ENCODE results near the gene KRT39. TPM values are rescaled to one million over a fixed set of nuclear protein-coding genes. Genes with fewer than 3 reads are reported as not detected.

Gene KRT39
- total RNA-seq, 1 experiment from 2014 or later = not detected

GRCh38 chr17:40986920-40987319 lies 20.2 kb upstream of the KRT39 start:
- TF ChIP-seq REST (IDR thresholded peaks at IDR 0.05; ENCODE audit: insufficient read depth in 1 of 2, low read depth in 2 of 2, low read length in 1 of 2) (no peak), CTCF (IDR thresholded peaks at IDR 0.05) (no peak), POLR2AphosphoS5 (IDR thresholded peaks at IDR 0.05; ENCODE audit: low read depth, low read length) (no peak), TCF7L2 (IDR thresholded peaks at IDR 0.05; ENCODE audit: low read depth, low read length) (no peak), SIN3A (IDR thresholded peaks at IDR 0.05; ENCODE audit: borderline replicate concordance, insufficient read depth, low read depth, low read length) (no peak)
- H3K4me1 ChIP-seq (ENCODE audit: control insufficient read depth, insufficient read depth, low read length) = no peaks in the 10 kb centered on the region
- ChIA-PET POLR2A (no interaction called here), CTCF (no interaction called here)
- no TSS peak for BruUV-seq (replicated peaks)
- in situ Hi-C loops (cut with HindIII; ENCODE audit: low pct_unique_long_range_greater_than_20kb, low sequenced_read_pairs) (no loop called here), intact Hi-C loops (cut with micrococcal nuclease; ENCODE audit: unreplicated experiment) (no loop called here)
- no peak overlapping the region for H3K27ac ChIP-seq (ENCODE audit: low read length)
- no peaks in the 10 kb centered on the region for H3K36me3 ChIP-seq (ENCODE audit: control insufficient read depth, insufficient read depth, low read length)
- no peak overlapping the region for H3K4me3 ChIP-seq (ENCODE audit: low read depth in 2 of 2, low read length in 2 of 2)
- DNase-seq (ENCODE audit: low read depth, low spot score) = no peak
- H3K9me3 ChIP-seq (ENCODE audit: control insufficient read depth, insufficient read depth, low read depth, low read length) = no peaks in the 10 kb centered on the region
- 0 out of 2 replicates have a peak, but pooled peaks cover 4% of the 10 kb centered on the region for H3K27me3 ChIP-seq (ENCODE audit: control insufficient read depth, insufficient read depth, low read length)
- ATAC-seq = no peak

GRCh38 chr17:40984226-40984625 lies 17.5 kb upstream of the KRT39 start, which contains the start of gene KRT40:
Gene KRT40, minus strand, starts transcription at chr17:40984326. Its CDS starts 53 bp downstream, at chr17:40984273.
- DNase-seq (ENCODE audit: low read depth, low spot score) (no peak), ATAC-seq (no peak)
- Histone ChIP-seq H3K4me3 (ENCODE audit: low read depth in 2 of 2, low read length in 2 of 2) (no peak within 1 kb of the TSS), H3K27me3 (ENCODE audit: control insufficient read depth, insufficient read depth, low read length) (0 out of 2 replicates have a peak, but pooled peaks cover 4% of the 10 kb centered on the region), H3K9me3 (ENCODE audit: control insufficient read depth, insufficient read depth, low read depth, low read length) (no peaks in the 10 kb centered on the region), H3K4me1 (ENCODE audit: control insufficient read depth, insufficient read depth, low read length) (no peaks in the 10 kb centered on the region), H3K27ac (ENCODE audit: low read length) (no peak within 1 kb of the TSS), H3K36me3 (ENCODE audit: control insufficient read depth, insufficient read depth, low read length) (no peaks in the 10 kb centered on the region)
- TF ChIP-seq TCF7L2 (IDR thresholded peaks at IDR 0.05; ENCODE audit: low read depth, low read length) (no peak), SIN3A (IDR thresholded peaks at IDR 0.05; ENCODE audit: borderline replicate concordance, insufficient read depth, low read depth, low read length) (no peak), POLR2AphosphoS5 (IDR thresholded peaks at IDR 0.05; ENCODE audit: low read depth, low read length) (no peak), CTCF (IDR thresholded peaks at IDR 0.05) (no peak), REST (IDR thresholded peaks at IDR 0.05; ENCODE audit: insufficient read depth in 1 of 2, low read depth in 2 of 2, low read length in 1 of 2) (no peak)
- intact Hi-C loops (cut with micrococcal nuclease; ENCODE audit: unreplicated experiment) (no loop called here), in situ Hi-C loops (cut with HindIII; ENCODE audit: low pct_unique_long_range_greater_than_20kb, low sequenced_read_pairs) (no loop called here)
- BruUV-seq (replicated peaks) = no TSS peak
- ChIA-PET CTCF (no interaction called here), POLR2A (no interaction called here)
